Esophagus squamous epithelium (tissue), 5 donors: ENCODE data around the gene DPYSL4. TPM values are rescaled to one million over a fixed set of nuclear protein-coding genes. Genes with fewer than 3 reads are reported as not detected.

Source experiments
- DNase-seq: peaks from one replicate; lab custom pipeline; 2025; lab: John Stamatoyannopoulos, UW
- H3K27ac ChIP-seq, 4 donors: fragments of 200-600 bp; sonication (generic); one replicate each; pipeline ENCODE4 v1.5.1; 2016 to 2019; ENCODE audit warnings: mild to moderate bottlenecking in 1 of 4
- H3K27me3 ChIP-seq, 4 donors: fragments of 200-600 bp; sonication (generic); 1 replicate in 3 of 4; 2 replicates in 1 of 4; pipeline versions ENCODE4 v1.5.1 to v1.6.0; 2017 to 2021; ENCODE audit warnings: antibody characterized with exemption in 1 of 4
- H3K36me3 ChIP-seq, 3 donors: fragments of 200-600 bp; sonication (generic); one replicate each; pipeline ENCODE4 v1.5.1; 2016 to 2019
- H3K4me1 ChIP-seq, 3 donors: fragments of 200-600 bp; sonication (generic); one replicate each; pipeline ENCODE4 v1.5.1; 2017 to 2019
- H3K4me3 ChIP-seq, 4 donors: fragments of 200-600 bp; sonication (generic); 1 replicate in 3 of 4; 2 replicates in 1 of 4; pipeline ENCODE4 v1.5.1; 2016 to 2019; ENCODE audit warnings: mild to moderate bottlenecking in 2 of 4, moderate library complexity in 1 of 4
- H3K9me3 ChIP-seq, 3 donors: fragments of 200-600 bp; sonication (generic); one replicate each; pipeline ENCODE4 v1.5.1; 2016 to 2019
- POLR2A ChIP-seq, 4 donors: fragments of 450-650 bp; IDR thresholded peaks; one replicate each; pipeline ENCODE4 v1.6.1; 2017; ENCODE audit warnings: antibody characterized with exemption in 4 of 4, mild to moderate bottlenecking in 4 of 4, moderate library complexity in 3 of 4
- WGBS, 2 donors: methylation state at CpG; one replicate each; pipeline ENCODE4 v1.1.5; 2018; 5-methylcytosine and 5-hydroxymethylcytosine counted together
- intact Hi-C: fragments of 100-400 bp; cut with DNase I; formaldehyde crosslinking; loops from one replicate; pipeline ENCODE4 v1.15.0; 2022
- total RNA-seq, 4 donors: library from RNA; depleted of rRNA; stranded (reverse); fragments of >200 nt; gene quantifications; one replicate each; pipeline ENCODE4 v1.1.0, GENCODE V29; 2016
- TF ChIP-seq, protein P1 (sequence below), 6 experiments: fragments of 450-650 bp in 4 of 6; fragments of 200-600 bp in 2 of 6; sonication (generic) in 2 of 6; IDR thresholded peaks; one replicate each; pipeline ENCODE4 v1.5.1; 2016 to 2019; ENCODE audit warnings: antibody characterized with exemption in 6 of 6, mild to moderate bottlenecking in 4 of 6, moderate library complexity in 4 of 6
- donor health status: DM: yes; HTN: yes; CAD: no.

The DPYSL4 gene
- total RNA-seq, 4 donors from 2014 or later, result 0.95 to 1.6 TPM; not detected in 2

DNA sequence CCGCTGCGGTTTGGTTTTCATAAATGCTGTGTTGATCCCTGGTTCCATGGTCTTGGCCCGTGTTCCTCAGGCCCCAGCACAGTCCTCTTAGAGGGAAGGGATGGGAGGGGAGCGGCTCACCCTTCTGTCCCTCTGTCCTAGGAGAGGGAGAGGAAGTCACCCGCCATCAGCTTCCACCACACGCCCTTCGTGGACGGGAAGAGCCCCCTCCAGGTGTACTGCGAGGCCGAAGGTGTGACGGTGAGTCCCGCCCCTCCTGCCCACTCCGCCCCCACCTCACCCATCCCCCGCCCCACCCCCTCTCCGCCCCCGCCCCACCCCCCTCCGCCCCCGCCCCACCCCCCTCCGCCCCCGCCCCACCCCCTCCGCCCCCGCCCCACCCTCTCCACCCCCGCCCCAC is 37.5 kb upstream of the DPYSL4 start:
- TF ChIP-seq POLR2A (IDR thresholded peaks at IDR 0.05), result no peak
- TF ChIP-seq, protein P1, sequence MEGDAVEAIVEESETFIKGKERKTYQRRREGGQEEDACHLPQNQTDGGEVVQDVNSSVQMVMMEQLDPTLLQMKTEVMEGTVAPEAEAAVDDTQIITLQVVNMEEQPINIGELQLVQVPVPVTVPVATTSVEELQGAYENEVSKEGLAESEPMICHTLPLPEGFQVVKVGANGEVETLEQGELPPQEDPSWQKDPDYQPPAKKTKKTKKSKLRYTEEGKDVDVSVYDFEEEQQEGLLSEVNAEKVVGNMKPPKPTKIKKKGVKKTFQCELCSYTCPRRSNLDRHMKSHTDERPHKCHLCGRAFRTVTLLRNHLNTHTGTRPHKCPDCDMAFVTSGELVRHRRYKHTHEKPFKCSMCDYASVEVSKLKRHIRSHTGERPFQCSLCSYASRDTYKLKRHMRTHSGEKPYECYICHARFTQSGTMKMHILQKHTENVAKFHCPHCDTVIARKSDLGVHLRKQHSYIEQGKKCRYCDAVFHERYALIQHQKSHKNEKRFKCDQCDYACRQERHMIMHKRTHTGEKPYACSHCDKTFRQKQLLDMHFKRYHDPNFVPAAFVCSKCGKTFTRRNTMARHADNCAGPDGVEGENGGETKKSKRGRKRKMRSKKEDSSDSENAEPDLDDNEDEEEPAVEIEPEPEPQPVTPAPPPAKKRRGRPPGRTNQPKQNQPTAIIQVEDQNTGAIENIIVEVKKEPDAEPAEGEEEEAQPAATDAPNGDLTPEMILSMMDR (IDR thresholded peaks at IDR 0.05), result no peak
- H3K4me3 ChIP-seq, result no peak overlapping the region
- no peak for DNase-seq
- peaks cover 0 to 1% (median 0%) of the 10 kb centered on the region in 4 donors for H3K27me3 ChIP-seq
- H3K9me3 ChIP-seq, result no peaks in the 10 kb centered on the region
- WGBS, 2 donors, result 70 to 71% methylated on average over 6 of the region's 23 CpGs
- H3K27ac ChIP-seq, result no peak overlapping the region
- intact Hi-C loops, result loop anchor here (10.0 kb wide), 1 partner anchor 264 kb away; no protein-coding TSS in a partner anchor
- H3K4me1 ChIP-seq, result no peaks in the 10 kb centered on the region
- no peaks in the 10 kb centered on the region for H3K36me3 ChIP-seq

DNA sequence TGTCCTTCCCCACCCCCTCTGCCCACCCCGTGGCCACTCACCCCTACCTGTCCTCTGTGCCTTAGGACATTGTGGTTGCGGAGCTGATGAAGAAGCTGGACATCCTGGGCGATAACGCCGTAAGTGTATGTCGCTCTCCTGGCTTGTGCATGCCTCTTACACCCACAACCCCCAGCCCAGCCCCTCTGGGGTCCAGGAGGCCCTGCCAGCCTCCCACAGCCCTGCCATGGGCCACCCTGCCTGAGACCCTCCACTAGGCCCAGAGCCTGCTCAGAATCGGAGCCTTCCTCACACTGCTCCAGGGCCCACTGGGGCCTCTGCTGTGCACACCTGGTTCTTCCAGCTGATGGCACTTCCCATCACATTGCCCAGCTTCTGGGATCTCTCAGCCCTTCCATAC is 36.8 kb upstream of the DPYSL4 start:
- TF ChIP-seq POLR2A (IDR thresholded peaks at IDR 0.05), result no peak
- TF ChIP-seq, protein P1 (IDR thresholded peaks at IDR 0.05), result no peak
- Histone ChIP-seq H3K4me1 (no peaks in the 10 kb centered on the region), H3K36me3 (no peaks in the 10 kb centered on the region), H3K9me3 (no peaks in the 10 kb centered on the region), H3K4me3 (no peak overlapping the region), H3K27me3 (no peaks in the 10 kb centered on the region), H3K27ac (no peak overlapping the region)
- DNase-seq, result no peak
- intact Hi-C loops, result loop anchor here (10.0 kb wide), 1 partner anchor 265 kb away; no protein-coding TSS in a partner anchor
- WGBS, 2 donors, result 83% methylated on average over 1 of the region's 7 CpGs; no CpG with 5 or more reads in 1 of the 2 donors

DNA sequence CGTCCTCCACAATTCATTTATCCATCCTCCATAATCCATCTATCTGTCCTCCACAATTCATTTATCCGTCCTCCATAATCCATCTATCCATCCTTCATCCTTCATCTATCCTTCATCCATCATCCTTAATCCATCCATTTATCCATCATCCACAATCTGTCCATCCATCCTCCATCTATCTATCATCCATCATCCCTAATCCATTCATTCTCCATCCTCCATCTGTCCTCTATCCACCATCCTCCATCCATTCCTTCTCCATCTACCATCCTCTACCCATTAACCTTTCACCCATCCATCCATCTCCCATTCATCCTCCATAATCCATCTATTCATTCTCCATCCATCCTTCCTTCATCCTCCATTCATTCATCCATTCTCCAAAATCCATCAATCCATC is 36.0 kb upstream of the DPYSL4 start:
- intact Hi-C loops, result no loop called here
- H3K9me3 ChIP-seq, result no peaks in the 10 kb centered on the region
- H3K27ac ChIP-seq, result no peak overlapping the region
- H3K27me3 ChIP-seq, result no peaks in the 10 kb centered on the region
- WGBS, 2 donors, result 84 to 85% methylated on average over 2 of the region's 2 CpGs
- H3K4me3 ChIP-seq, result no peak overlapping the region
- TF ChIP-seq POLR2A (IDR thresholded peaks at IDR 0.05), result no peak
- TF ChIP-seq, protein P1 (IDR thresholded peaks at IDR 0.05), result no peak
- no peaks in the 10 kb centered on the region for H3K36me3 ChIP-seq
- H3K4me1 ChIP-seq, result no peaks in the 10 kb centered on the region
- DNase-seq, result no peak

DNA sequence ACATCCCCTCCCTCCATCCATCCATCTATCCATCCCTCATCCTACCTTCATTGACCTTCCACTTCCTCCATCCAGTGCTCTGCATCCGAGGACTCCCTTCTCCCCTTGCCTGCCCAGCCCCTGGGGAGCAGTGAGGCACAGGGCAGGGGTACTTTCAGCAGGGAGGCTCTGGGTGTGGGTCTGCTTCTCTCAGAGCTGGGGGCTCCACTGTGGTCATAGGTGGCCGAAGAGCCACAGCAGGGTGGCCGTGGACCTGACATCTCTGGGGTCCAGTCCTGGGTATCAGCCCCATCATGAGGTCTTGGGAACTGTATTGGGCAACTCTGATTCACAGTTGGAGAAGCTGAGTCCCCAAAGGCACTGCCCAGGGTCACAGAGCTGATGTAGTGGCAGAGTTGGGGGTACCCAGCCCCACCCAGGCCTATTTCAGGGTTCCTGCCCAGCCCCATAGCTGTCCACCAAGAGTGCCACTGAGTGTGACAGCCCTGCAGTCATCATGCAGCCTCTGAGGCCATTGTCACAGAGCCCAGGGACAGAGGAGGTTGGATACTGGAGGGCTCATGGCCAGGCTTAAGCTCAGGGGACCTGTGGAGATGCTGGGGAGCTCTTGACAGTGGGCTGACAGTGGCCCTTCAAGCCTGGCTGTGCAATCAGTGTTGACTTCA is 35.3 kb upstream of the DPYSL4 start:
- intact Hi-C loops, result no loop called here
- Histone ChIP-seq H3K4me3 (no peak overlapping the region), H3K27me3 (no peaks in the 10 kb centered on the region), H3K27ac (no peak overlapping the region), H3K36me3 (no peaks in the 10 kb centered on the region), H3K4me1 (no peaks in the 10 kb centered on the region), H3K9me3 (no peaks in the 10 kb centered on the region)
- TF ChIP-seq, protein P1 (IDR thresholded peaks at IDR 0.05), result no peak
- TF ChIP-seq POLR2A (IDR thresholded peaks at IDR 0.05), result no peak
- no peak for DNase-seq
- WGBS, 2 donors, result 83 to 95% methylated on average over 1 to 3 of the region's 3 CpGs

DNA sequence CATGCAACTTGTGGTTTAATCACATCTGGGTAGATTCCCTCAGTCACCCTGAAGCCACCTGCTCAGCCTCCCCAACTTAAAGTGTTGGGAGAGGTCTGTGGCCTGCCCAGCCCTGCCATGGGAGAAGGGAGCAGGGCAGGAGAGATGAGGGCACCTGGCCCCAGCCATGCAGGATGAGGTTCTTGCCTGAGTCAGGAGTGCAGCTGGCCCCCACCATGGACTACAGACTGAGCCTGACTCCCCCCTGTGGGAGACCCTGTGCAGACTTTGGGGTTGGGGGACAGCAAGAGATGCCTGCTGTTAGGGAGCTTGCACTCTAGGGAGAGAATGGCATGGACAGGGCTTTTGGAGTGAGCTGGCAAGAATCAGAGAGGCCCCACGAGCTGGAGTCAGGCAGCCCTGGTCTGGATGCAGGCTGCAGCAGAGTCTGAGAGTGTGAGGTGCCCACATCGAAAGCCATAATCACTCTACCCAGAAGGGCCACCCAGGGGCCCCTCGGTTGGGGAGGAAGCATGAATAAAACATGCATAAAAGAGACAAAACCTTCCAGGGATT is 34.7 kb upstream of the DPYSL4 start:
- H3K9me3 ChIP-seq, result no peaks in the 10 kb centered on the region
- WGBS, 2 donors, result 38 to 53% methylated on average over 3 of the region's 3 CpGs
- no peak overlapping the region for H3K4me3 ChIP-seq
- no peaks in the 10 kb centered on the region for H3K4me1 ChIP-seq
- H3K27ac ChIP-seq, result no peak overlapping the region
- no peaks in the 10 kb centered on the region for H3K36me3 ChIP-seq
- TF ChIP-seq, protein P1 (IDR thresholded peaks at IDR 0.05), result no peak
- no peak for TF ChIP-seq POLR2A (IDR thresholded peaks at IDR 0.05)
- H3K27me3 ChIP-seq, result no peaks in the 10 kb centered on the region
- no peak for DNase-seq
- intact Hi-C loops, result no loop called here
